ENCODE results near the gene SPAG16.

- TF ChIP-seq CTCF (IDR thresholded peaks at IDR 0.05) = no peak
- no peak for TF ChIP-seq POLR2A (IDR thresholded peaks at IDR 0.05)
- no peak for TF ChIP-seq POLR2AphosphoS5 (IDR thresholded peaks at IDR 0.05)
Measured at GRCh38 chr2:214265991-214266489, 981.8 kb downstream of the SPAG16 start.

Data from prostate gland (tissue), 2 donors.